GM10847 (cell line): ENCODE results near the gene DNMBP.

Experiments used
- POLR2A ChIP-seq: IDR thresholded peaks from 2 replicates; pipeline ENCODE4 v1.6.1; 2011; ENCODE audit not compliant: insufficient read length; ENCODE audit errors: extremely low read depth

DNMBP gene

GRCh38 chr10:99979066-99979685 lies 30.6 kb downstream of the DNMBP start:
- no peak for TF ChIP-seq POLR2A

- TF ChIP-seq POLR2A: no peak
Observed at GRCh38 chr10:99977916-99978315, 31.8 kb downstream of the DNMBP start.

GRCh38 chr10:99976886-99977665 lies 32.7 kb downstream of the DNMBP start:
- no peak for TF ChIP-seq POLR2A

- TF ChIP-seq POLR2A: no peak
Observed at GRCh38 chr10:99975942-99976809, 33.6 kb downstream of the DNMBP start.

- TF ChIP-seq POLR2A: no peak
Observed at GRCh38 chr10:99975106-99975829, 34.5 kb downstream of the DNMBP start.

GRCh38 chr10:99973190-99973589 lies 36.6 kb downstream of the DNMBP start:
- no peak for TF ChIP-seq POLR2A

- no peak for TF ChIP-seq POLR2A
Observed at GRCh38 chr10:99967961-99968360, 41.8 kb downstream of the DNMBP start.

- TF ChIP-seq POLR2A: no peak
Observed at GRCh38 chr10:99966306-99966705, 43.4 kb downstream of the DNMBP start.

- TF ChIP-seq POLR2A: no peak
Observed at GRCh38 chr10:99965700-99966099, 44.0 kb downstream of the DNMBP start.

GRCh38 chr10:99964791-99965190 lies 45.0 kb downstream of the DNMBP start:
- TF ChIP-seq POLR2A: no peak

GRCh38 chr10:99958806-99959205 lies 50.9 kb downstream of the DNMBP start:
- no peak for TF ChIP-seq POLR2A

- TF ChIP-seq POLR2A: no peak
Observed at GRCh38 chr10:99958302-99958701, 51.4 kb downstream of the DNMBP start.

- no peak for TF ChIP-seq POLR2A
Observed at GRCh38 chr10:99952799-99953198, 56.9 kb downstream of the DNMBP start.

GRCh38 chr10:99945263-99945662 lies 64.5 kb downstream of the DNMBP start:
- TF ChIP-seq POLR2A: no peak

GRCh38 chr10:99944860-99945259 lies 64.9 kb downstream of the DNMBP start:
- no peak for TF ChIP-seq POLR2A
